Transverse colon (tissue), 4 donors: ENCODE data around the gene KCNH6.

Source experiments
- CTCF ChIP-seq, 5 experiments: fragments of 200-600 bp in 3 of 5; fragments of 450-650 bp in 2 of 5; sonication (generic) in 3 of 5; IDR thresholded peaks; 1 replicate in 2 of 5; 2 replicates in 3 of 5; pipeline ENCODE4 v1.5.1; 2016 to 2017; ENCODE audit warnings: antibody characterized with exemption in 5 of 5, inconsistent platforms in 3 of 5, mild to moderate bottlenecking in 2 of 5, moderate library complexity in 1 of 5
- POLR2AphosphoS5 ChIP-seq, 3 donors: sonication (generic); formaldehyde crosslinking; IDR thresholded peaks; one replicate each; pipeline ENCODE4 v1.6.1; 2016; ENCODE audit warnings: antibody characterized with exemption in 3 of 3

DNA sequence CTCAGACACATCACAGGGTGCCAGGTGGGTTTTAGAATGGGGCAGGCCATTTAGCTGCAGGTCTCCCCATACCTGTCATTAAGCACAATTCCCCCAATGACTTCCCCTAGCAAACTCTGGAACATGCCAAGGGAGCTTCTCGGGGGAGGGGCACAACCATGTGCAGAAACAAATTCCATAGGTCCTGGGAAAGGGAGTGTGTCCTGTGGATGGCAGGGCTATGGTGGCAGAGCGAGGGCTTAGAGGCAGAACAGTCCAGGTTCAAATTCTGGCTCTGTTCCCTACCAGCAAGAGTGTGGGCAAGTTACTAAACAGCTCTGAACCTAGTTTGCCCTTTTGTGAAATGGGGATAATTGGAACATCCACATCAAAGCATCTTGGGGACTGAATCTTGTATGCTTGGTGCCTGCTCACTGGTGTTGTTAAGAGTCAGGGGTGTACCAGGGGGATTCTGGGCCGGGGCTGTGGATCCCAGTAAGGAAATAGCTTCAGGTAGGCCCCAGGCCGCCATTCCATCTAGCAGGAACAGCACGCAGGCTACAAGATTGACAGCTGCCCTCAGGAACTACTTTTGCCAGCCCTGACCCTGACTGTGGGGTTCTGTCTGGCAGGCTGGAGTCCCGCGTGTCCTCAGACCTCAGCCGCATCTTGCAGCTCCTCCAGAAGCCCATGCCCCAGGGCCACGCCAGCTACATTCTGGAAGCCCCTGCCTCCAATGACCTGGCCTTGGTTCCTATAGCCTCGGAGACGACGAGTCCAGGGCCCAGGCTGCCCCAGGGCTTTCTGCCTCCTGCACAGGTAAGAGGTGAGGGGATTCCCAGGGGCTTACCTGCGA, 21.5 kb downstream of the KCNH6 start:
- TF ChIP-seq POLR2AphosphoS5 (IDR thresholded peaks at IDR 0.05) (no peak), CTCF (IDR thresholded peaks at IDR 0.05) (no peak)
